Adrenal gland (tissue), 5 donors: ENCODE data around the gene MED12.

Source experiments
- POLR2A ChIP-seq, 2 donors: fragments of 450-650 bp; IDR thresholded peaks; one replicate each; pipeline ENCODE4 v1.6.1; 2017; ENCODE audit warnings: antibody characterized with exemption in 2 of 2, mild to moderate bottlenecking in 2 of 2, moderate library complexity in 1 of 2
- TF ChIP-seq, protein P1 (sequence below), 6 experiments: fragments of 450-650 bp in 4 of 6; fragments of 200-600 bp in 2 of 6; sonication (generic) in 1 of 6; IDR thresholded peaks; 1 replicate in 5 of 6; 2 replicates in 1 of 6; pipeline versions ENCODE4 v1.5.1 to v1.8.0; 2016 to 2021; ENCODE audit warnings: antibody characterized with exemption in 6 of 6, mild to moderate bottlenecking in 2 of 6, moderate library complexity in 1 of 6
- donor health status: DM: no; HTN: no; CAD: no.

- TF ChIP-seq, protein P1, sequence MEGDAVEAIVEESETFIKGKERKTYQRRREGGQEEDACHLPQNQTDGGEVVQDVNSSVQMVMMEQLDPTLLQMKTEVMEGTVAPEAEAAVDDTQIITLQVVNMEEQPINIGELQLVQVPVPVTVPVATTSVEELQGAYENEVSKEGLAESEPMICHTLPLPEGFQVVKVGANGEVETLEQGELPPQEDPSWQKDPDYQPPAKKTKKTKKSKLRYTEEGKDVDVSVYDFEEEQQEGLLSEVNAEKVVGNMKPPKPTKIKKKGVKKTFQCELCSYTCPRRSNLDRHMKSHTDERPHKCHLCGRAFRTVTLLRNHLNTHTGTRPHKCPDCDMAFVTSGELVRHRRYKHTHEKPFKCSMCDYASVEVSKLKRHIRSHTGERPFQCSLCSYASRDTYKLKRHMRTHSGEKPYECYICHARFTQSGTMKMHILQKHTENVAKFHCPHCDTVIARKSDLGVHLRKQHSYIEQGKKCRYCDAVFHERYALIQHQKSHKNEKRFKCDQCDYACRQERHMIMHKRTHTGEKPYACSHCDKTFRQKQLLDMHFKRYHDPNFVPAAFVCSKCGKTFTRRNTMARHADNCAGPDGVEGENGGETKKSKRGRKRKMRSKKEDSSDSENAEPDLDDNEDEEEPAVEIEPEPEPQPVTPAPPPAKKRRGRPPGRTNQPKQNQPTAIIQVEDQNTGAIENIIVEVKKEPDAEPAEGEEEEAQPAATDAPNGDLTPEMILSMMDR (IDR thresholded peaks at IDR 0.05): no peak
- peak in 1 of 2 donors; percentile 31 for TF ChIP-seq POLR2A (IDR thresholded peaks at IDR 0.05)
Observed at GRCh38 chrX:71118985-71119535, 664 bp downstream of the MED12 start.
